ENCODE results near the gene ABR. TPM values are rescaled to one million over a fixed set of nuclear protein-coding genes. Genes with fewer than 3 reads are reported as not detected.
"Not testable (repeated sequence)": the region's sequence is repeated elsewhere in the genome, so short reads cannot be mapped to it uniquely, and the experiment has no call there.

Gene ABR
- total and polyA plus RNA-seq, 3 donors from 2014 or later, result 30.6 to 52.7 (median 42.1) TPM

GRCh38 chr17:1076982-1077302, 102.8 kb downstream of the ABR start:
- Histone ChIP-seq H3K9me3 (no peaks in the 10 kb centered on the region), H3K4me3 (no peak overlapping the region), H3K4me1 (no peaks in the 10 kb centered on the region), H3K27ac (no peak overlapping the region), H3K27me3 (no peaks in the 10 kb centered on the region), H3K36me3 (ENCODE audit: low read depth, missing control alignments) (no peaks in the 10 kb centered on the region)
- DNase-seq, result no peak
- TF ChIP-seq CTCF (IDR thresholded peaks at IDR 0.05) (no peak), POLR2A (IDR thresholded peaks at IDR 0.05) (no peak)
- WGBS, 2 donors, result 93 to 94% methylated on average over 6 of the region's 6 CpGs
- intact Hi-C loops (cut with DNase I; ENCODE audit: low total_unique reads), result no loop called here

GRCh38 chr17:1076299-1076981, 103.3 kb downstream of the ABR start:
- Histone ChIP-seq H3K9me3 (no peaks in the 10 kb centered on the region), H3K36me3 (ENCODE audit: low read depth, missing control alignments) (no peaks in the 10 kb centered on the region), H3K4me3 (no peak overlapping the region), H3K27me3 (no peaks in the 10 kb centered on the region), H3K4me1 (no peaks in the 10 kb centered on the region), H3K27ac (no peak overlapping the region)
- WGBS, 2 donors, result 91 to 95% methylated on average over 11 to 15 of the region's 15 CpGs
- no peak for DNase-seq
- TF ChIP-seq CTCF (IDR thresholded peaks at IDR 0.05) (no peak), POLR2A (IDR thresholded peaks at IDR 0.05) (no peak)
- intact Hi-C loops (cut with DNase I; ENCODE audit: low total_unique reads), result no loop called here

GRCh38 chr17:1074886-1075605, 104.7 kb downstream of the ABR start:
- no peaks in the 10 kb centered on the region for H3K4me1 ChIP-seq
- WGBS, 2 donors, result 90 to 93% methylated on average over 20 of the region's 20 CpGs
- no peak for DNase-seq

GRCh38 chr17:1073963-1074625, 105.7 kb downstream of the ABR start:
- H3K27ac ChIP-seq; H3K9me3 ChIP-seq; H3K4me1 ChIP-seq; intact Hi-C loops (cut with DNase I; ENCODE audit: low total_unique reads); H3K36me3 ChIP-seq (ENCODE audit: low read depth, missing control alignments); DNase-seq; H3K27me3 ChIP-seq; H3K4me3 ChIP-seq: not testable (repeated sequence)
- WGBS, 2 donors, result 92 to 96% methylated on average over 5 to 15 of the region's 15 CpGs

More at GRCh38 chr17:1074886-1075605, 104.7 kb downstream of the ABR start:
- H3K27me3 ChIP-seq, result no peaks in the 10 kb centered on the region
- H3K27ac ChIP-seq, result no peak overlapping the region
- no peak for TF ChIP-seq POLR2A (IDR thresholded peaks at IDR 0.05)
- TF ChIP-seq CTCF (IDR thresholded peaks at IDR 0.05), result no peak
- no peaks in the 10 kb centered on the region for H3K36me3 ChIP-seq (ENCODE audit: low read depth, missing control alignments)
- intact Hi-C loops (cut with DNase I; ENCODE audit: low total_unique reads), result no loop called here
- H3K4me3 ChIP-seq, result no peak overlapping the region
- no peaks in the 10 kb centered on the region for H3K9me3 ChIP-seq

GRCh38 chr17:1073241-1073962, 106.4 kb downstream of the ABR start:
- TF ChIP-seq CTCF (IDR thresholded peaks at IDR 0.05) (no peak), POLR2A (IDR thresholded peaks at IDR 0.05) (no peak)
- no peak overlapping the region for H3K27ac ChIP-seq
- intact Hi-C loops (cut with DNase I; ENCODE audit: low total_unique reads), result no loop called here
- H3K9me3 ChIP-seq, result no peaks in the 10 kb centered on the region
- H3K4me1 ChIP-seq, result no peaks in the 10 kb centered on the region
- 84 to 90% methylated on average over 12 to 25 of the region's 25 CpGs for WGBS, 2 donors
- DNase-seq, result no peak
- H3K27me3 ChIP-seq, result no peaks in the 10 kb centered on the region
- H3K36me3 ChIP-seq (ENCODE audit: low read depth, missing control alignments), result no peaks in the 10 kb centered on the region
- H3K4me3 ChIP-seq, result no peak overlapping the region
